GM10847 (cell line): ENCODE results near the gene CXCL14.

Experiments
- POLR2A ChIP-seq: IDR thresholded peaks from 2 replicates; pipeline ENCODE4 v1.6.1; 2011; ENCODE audit not compliant: insufficient read length; ENCODE audit errors: extremely low read depth

The CXCL14 gene

GRCh38 chr5:135564331-135564730 is 14.5 kb downstream of the CXCL14 start:
- TF ChIP-seq POLR2A, result no peak

GRCh38 chr5:135561266-135561665 is 17.5 kb downstream of the CXCL14 start:
- TF ChIP-seq POLR2A, result no peak

GRCh38 chr5:135560858-135561257 is 17.9 kb downstream of the CXCL14 start:
- no peak for TF ChIP-seq POLR2A

- TF ChIP-seq POLR2A, result no peak
These were observed 19.4 kb downstream of the CXCL14 start for GRCh38 chr5:135559354-135559753.

- no peak for TF ChIP-seq POLR2A
These were observed 21.5 kb downstream of the CXCL14 start for GRCh38 chr5:135557076-135557838.

GRCh38 chr5:135556620-135557019 is 22.2 kb downstream of the CXCL14 start:
- TF ChIP-seq POLR2A, result no peak

GRCh38 chr5:135555530-135555929 is 23.3 kb downstream of the CXCL14 start:
- no peak for TF ChIP-seq POLR2A

- TF ChIP-seq POLR2A, result no peak
These were observed 24.9 kb downstream of the CXCL14 start for GRCh38 chr5:135553688-135554462.

GRCh38 chr5:135551593-135552447 is 27.0 kb downstream of the CXCL14 start:
- no peak for TF ChIP-seq POLR2A

GRCh38 chr5:135549413-135549812 is 29.4 kb downstream of the CXCL14 start:
- TF ChIP-seq POLR2A, result no peak

GRCh38 chr5:135547590-135548254 is 31.1 kb downstream of the CXCL14 start:
- no peak for TF ChIP-seq POLR2A

GRCh38 chr5:135546912-135547311 is 31.9 kb downstream of the CXCL14 start:
- no peak for TF ChIP-seq POLR2A

GRCh38 chr5:135546101-135546500 is 32.7 kb downstream of the CXCL14 start:
- no peak for TF ChIP-seq POLR2A

- TF ChIP-seq POLR2A, result no peak
These were observed 33.7 kb downstream of the CXCL14 start for GRCh38 chr5:135545099-135545498.
